HUDEP-2 (cell line): ENCODE data around the gene NHP2.

Experiments used
- DNase-seq, 76 experiments: peaks; one replicate each; lab custom pipeline; 2025; ENCODE audit not compliant: unreplicated experiment in 76 of 76; lab: John Stamatoyannopoulos, UW

NHP2 gene

DNA sequence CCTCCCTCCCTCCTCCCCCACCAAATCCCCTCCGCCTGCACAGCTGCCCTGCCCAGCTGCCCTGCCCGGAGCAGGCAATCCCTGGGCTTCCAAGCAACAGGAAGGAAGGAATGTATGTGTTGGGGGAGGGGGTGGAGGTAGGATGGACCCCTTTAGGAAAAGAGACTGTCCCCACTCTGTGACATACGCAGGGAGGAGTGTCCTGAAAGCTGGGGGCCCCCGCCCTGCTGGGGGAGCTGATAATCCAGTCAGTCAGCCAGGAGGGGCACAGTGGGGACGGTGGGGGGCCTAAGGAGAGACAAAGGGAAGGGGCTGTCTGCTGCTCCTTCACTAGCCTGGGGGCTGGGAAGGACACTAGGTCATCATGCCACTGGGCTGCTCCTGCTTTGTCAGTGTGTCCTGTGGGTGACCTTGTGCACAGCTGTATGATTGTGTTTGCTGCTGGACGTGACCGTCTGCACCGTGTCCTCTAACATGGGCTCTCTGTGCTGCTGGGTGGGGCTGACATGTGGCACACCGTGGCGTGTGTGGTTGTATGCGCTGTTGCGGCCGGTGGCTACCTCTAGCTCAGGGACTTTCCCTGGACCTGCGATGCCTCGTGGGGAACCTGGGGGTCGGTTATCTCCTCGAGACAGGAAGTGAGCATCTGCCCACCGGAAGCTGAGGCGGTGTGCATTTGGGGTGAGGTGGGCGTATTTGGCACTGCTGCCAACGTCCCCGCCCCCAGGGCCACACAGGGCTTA lies 37.4 kb downstream of the NHP2 start:
- peak in 22 of 76 experiments; percentile 2 to 37 (median 16) for DNase-seq

DNA sequence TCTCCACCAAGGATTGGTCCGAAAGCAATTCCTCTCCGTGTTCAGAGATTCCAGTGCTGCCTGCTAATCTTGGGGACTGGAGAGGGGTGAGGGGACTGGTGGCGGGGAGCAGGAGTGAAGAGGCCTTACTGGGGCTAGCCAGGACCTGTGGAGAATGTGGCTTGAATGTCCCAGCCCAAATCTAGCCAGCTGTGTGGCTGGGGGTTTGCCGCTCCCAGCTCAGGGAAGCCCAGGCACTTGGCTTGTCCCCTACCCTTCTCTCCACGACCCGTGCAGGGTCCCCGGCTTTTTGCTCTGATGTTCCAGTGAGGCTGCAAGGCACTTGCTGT lies 37.9 kb downstream of the NHP2 start:
- DNase-seq = no peak

DNA sequence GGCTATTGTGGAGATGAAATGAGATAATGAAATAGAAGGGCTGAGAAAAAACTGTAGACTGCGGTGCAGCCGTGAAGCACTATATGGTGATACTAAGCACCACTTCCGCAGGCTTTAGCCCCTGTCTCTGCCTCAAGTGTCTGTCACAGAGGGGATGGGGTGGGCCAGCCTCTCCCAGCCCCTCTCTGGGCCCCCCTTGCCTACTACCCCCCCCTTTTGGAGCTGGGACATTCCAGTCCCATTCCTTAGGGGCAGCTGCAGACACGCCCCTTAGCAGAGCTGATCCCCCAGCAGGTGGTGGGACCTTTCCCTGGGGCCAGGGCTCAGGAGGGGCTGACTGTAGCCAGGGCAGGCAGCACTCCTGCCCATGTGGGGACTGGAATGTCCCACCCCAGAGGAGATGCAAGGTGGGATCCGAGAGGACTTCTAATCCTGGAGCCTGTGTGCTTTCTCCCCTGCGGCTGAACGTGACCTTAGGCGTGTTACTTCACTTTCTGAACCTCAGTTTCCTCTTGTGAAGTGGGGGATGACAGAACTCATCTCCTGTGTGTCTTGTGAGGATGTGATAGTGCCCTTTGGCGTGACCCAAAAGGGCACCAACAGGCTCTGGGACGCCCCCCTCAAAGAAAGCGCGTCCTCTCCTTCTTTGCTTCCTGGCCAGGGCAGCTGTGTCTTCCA lies 38.4 kb downstream of the NHP2 start:
- DNase-seq = no peak

DNA sequence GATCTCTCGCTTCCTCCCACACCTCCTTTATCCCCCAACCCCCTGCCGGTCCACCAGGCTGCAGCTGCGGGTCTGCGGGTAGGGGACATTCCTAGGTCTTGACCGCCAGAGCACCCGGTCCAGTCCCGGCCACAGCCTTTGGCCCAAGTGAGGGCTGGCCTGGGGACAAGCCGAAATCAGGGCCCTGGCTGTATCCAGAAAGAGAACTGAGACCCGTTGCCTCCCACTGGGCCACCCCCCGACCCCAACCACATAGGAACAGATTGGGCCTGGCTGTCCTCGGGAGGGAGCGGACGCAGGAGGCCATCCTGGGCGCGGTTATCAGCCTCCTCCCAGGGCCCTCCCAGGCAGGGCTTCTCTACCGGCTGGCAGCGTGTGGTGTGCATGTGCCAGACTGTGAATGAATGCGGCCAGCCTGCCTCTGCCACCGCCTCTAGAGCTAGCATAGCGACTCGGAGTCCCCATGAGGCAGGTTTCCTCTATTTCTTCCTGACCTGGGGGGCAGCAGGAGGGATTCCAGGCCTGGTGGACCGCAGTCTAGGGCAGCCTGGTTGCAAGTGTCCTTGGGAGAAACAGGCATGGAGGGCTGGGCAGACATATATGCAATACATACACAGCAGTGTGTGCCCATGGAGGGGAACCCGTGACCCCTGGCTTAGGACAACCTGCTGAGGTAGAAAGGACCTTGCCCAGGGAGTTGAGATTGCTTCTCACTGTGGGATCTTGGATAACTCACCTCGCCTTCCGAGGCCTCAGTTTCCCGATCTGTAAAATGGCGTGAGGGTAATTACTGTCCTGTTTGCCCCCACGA lies 39.2 kb downstream of the NHP2 start:
- peak in 55 of 76 experiments; percentile 9 to 68 (median 43) for DNase-seq

DNA sequence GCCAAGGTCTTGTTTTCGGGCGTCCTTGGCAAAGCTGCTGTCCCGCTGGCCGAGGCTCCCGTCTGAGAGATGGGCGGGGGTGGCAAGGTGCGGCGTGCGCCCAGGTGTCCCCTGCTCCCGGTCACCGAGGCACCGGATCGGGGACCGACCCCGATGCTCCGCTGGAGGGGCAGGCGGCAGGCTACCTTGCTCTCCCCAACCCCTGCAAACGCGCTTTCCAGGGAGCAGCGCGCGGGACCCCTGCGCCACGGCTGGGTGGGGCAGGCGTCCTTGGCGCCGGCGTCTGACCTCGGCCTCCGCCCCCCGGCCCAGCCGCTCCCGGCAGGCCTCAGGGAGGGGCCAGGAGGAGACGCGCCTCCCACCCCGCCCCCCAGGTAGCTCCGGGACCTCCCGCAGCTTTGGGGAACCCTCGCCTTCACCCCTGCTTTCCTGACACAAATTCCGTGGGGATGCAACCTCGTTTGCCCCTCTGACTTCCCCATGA lies 39.8 kb downstream of the NHP2 start:
- no peak for DNase-seq

DNA sequence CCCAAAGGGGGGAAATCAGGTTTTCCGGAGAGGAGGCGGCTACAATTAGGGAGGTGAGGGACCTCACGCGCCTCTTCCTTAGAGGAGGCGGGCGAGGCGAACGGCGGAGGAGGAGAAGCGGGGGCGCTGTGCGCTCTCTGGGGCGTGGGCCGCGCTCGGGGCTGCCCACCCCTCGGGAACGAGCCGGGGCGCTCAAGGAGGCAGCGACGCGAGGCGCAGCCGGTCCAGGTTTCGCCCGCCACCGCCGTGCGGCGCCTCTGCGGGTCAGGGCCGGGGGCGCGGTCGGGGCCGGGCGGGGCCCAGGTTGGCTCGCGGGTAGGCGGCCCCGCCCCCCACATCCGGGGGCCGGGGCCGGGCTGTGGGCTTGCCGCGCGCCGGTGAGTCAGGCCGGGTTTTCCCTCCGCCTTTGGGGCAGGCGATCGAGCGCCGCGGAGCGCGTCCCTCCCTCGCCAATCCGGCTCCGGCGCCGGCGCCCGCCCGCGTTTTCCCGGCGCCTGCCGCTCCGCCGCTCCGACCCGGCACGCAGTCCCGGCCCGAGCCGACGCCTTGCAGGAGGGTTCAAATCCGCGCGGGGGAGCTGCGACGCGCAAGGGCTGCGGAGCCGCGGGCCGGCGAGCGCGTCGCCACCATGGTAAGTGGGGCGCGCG lies 40.4 kb downstream of the NHP2 start, which contains the start of gene N4BP3:
Gene N4BP3, plus strand, starts transcription at position 392 of the 647 bp plus-strand sequence. CDS start 6,052 bp downstream, outside the sequence.
- DNase-seq = peak in 41 of 76 experiments; percentile 3 to 55 (median 34)

DNA sequence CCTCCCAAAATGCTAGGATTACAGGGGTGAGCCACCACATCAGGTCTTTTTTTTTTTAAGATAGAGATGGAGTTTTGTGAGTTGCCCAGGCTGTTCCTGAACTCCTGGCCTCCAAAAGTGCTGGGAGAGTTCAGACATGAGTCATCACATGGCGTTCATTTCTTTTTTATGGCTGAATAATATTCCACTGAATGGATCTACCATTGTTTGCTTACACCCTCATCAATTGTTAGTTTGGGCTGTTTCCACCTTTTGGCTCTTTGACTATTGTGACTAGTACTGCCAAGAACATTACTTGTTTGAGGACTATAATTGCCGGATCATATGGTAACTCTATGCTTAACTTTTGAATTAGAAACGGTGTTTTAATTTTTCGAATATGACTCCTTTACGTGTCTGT lies 41.1 kb downstream of the NHP2 start:
- DNase-seq = no peak

DNA sequence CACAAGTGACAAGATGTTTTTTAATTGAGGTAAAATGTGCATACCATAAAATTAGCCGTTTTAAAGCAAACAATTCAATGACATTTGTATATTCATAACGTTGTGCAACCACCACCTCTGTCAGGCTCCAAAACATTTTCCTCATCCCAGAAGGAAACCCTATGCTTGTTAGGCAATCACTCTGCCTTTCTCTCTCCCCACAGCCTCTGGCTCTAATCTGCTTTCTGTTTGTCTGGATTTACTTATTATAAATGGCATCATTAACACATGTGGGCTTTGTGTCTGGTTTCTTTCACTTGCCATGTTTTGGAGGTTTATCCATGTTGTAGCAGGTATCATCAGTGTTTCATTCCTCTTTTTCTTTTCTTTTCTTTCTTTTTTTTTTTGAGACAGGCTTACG lies 41.8 kb downstream of the NHP2 start:
- DNase-seq = no peak

DNA sequence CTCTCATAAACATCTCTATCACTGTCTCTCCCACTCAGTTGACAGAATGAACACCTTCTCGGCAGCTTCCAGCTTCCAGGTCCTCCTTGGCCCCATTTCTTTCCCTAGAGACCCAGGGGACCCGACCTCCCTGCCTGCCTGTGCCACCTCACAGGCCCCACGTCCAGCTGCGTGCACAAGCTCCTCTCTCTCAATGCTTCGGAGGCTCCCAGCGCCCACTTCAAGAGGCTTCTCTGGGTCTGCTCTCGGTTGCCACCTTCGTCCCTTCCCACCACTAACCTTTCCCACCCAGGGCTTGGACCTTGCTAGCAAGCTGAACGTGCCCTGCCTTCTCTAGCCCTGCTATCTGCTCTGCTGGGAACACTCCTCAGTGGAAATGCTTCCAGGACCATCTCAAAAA lies 43.2 kb downstream of the NHP2 start:
- DNase-seq = no peak

DNA sequence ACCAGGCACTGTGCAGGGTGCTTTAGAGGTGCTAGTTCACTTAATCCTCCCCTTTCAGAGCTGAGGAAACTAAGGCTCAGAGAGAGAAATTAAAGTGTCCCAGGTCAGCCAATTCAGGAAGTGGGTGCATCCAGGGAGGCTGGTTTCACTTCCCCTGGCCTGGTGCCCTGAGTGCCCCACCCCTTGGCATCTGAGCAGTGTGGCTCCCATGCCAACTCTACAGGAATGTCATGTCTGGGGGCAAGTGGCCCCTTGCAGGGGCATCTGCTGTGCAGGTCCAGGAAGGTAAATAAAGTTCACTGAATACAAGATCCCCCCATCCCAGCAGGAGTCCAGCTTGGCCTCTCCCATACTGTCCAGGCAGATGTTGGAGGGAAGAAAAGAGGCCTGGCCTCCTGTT lies 44.7 kb downstream of the NHP2 start:
- DNase-seq = peak in 13 of 76 experiments; percentile 10 to 51 (median 23)

DNA sequence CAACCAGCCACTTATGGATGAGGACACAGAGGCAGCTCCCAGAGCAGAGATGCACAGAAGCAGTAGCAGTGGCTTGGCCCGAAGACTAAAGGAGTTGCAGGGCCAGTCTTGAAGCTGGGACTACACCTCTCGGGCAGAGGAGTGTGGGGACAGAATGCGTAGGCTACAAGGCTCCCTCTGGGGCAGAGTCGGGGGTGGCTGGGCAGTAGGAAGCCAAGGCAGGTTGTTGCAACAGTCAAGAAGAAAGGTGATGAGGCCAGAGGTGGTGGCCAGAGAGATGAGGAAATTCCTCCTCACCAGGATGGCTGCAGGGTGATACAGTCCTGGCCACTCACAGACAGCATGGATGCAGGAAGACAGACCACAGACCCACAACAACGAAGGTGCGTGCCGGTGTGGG lies 45.2 kb downstream of the NHP2 start:
- no peak for DNase-seq

DNA sequence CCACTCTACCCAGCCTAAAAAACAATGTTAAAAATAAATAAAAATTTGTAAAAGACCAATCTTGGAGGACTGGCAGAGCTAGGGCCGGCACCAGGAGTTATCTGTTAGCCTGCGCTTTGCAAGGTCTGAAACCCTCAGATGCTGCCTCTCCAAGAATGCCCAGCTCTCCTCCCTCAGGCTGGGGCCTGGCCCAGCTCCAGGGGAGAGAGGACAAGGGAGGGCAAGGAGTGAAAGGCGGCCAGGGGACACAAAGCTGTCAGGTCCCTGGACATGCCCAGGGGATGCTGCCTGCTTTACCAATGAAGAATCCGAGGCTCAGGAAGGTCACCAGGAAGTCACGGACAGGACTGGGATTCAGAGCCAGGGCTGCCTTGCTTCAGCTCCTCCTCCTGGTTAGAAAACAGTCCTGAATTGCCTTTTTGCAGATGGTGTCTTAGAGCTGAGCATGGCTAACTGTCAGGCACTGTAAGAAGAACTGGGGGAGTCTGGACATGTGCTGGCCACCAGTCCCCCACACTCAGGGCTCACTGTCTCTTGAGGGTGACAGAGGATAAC lies 45.9 kb downstream of the NHP2 start:
- no peak for DNase-seq

DNA sequence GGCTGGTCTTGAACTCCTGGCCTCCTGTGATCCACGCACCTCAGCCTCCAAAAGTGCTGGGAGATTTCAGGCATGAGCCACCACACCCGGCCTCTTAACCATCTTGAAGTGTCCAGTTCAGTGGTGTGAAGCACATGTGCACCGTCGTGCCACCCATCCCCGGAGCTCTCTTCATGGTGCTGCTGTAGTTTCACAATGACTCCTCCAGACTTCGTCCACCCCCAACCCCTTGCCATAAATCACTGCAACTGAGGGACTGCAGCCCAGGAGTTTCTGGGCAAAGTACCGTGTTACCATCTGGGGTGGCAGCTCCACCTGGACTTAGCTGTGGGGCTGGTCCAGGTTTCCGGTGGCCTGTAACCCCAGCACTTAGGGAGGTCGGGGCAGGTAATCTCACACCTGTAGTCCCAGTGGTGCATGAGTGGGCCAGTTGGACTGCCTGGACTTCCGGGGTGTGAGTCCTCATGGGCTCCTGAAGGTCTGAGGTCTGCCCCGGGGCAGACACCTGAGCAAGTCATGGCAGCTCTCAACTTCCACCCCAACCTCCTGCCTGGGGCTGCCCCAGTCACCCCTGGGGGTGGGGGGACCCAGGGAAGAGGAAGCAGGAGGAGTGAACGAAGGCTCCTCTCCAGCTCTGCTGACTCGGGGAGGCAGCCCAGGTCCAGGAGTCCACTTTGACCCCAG lies 47.0 kb downstream of the NHP2 start:
- DNase-seq = no peak

DNA sequence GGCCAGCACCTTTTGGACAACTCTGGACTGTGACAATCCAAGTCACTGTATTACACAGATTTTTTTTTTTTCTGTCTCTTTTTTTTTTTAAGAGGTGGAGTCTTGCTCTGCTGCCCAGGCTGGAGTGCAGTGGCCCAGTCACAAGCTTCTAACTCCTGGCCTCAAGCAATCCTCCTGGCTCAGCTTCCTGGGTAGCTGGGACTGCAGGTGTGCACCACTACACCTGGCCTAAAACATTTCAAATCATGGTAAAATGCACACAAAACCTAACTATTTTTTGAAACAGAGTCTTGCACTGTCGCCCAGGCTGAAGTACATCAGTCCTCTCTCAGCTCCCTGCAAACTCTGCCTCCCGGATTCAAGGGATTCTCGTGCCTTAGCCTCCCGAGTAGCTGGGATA lies 47.6 kb downstream of the NHP2 start:
- DNase-seq = no peak

DNA sequence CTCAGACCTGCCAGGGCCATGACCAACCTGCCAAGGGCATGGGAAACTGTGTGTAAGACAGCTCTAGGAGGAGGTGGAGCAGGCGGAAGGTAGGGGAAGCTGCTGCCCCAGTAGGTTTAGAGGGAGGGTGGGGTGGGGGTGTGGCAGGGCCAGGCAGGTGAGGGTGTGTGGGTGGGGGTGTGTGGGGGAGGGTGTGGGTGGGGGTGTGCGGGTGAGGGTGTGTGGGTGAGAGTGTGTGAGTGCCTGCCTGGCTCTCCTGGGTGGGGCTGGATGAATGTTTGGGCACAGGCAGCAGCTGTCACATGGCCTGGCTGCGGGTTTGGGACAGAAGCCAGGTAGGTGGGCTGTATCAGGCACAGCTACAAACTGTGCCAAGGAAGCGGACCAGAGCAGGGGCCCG lies 49.2 kb downstream of the NHP2 start:
- DNase-seq = peak in 62 of 76 experiments; percentile 6 to 77 (median 47)

DNA sequence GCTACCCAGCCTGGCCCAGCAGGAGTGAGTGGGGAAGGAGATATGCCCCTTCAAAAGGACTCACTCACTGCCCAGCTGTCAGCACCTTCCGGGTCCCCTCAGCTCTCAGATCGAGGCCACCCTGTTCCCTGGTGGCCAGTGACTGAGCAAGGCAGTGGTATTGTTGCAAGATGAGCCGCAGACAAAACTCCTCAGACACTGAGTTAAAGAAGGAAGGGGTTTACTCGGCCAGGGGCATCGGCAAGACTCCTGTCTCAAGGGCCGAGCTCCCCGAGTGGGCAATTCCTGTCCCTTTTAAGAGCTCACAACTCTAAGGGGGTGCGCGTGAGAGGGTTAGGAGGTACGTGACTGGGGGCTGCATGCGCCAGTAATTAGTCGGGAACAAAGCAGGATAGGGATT lies 50.1 kb downstream of the NHP2 start:
- no peak for DNase-seq
